Left kidney (tissue), 8 donors: Measurements from ENCODE around the gene TMEM222. TPM values are rescaled to one million over a fixed set of nuclear protein-coding genes. Genes with fewer than 3 reads are reported as not detected.
"Not testable (repeated sequence)": the region's sequence is repeated elsewhere in the genome, so short reads cannot be mapped to it uniquely, and the experiment has no call there.

ENCODE experiments used
- DNase-seq: peaks from one replicate; pipeline ENCODE4 v3.0.0-alpha.2; 2013
- long read RNA-seq, 8 donors: transcript quantifications; one replicate each; lab custom pipeline, GENCODE V29; 2026
- polyA plus RNA-seq: library from polyadenylated mRNA; unstranded; fragments of 120-200 nt; gene quantifications from one replicate; pipeline ENCODE4 v1.2.1, GENCODE V29; 2013; ENCODE audit not compliant: insufficient read length

Gene TMEM222, protein sequence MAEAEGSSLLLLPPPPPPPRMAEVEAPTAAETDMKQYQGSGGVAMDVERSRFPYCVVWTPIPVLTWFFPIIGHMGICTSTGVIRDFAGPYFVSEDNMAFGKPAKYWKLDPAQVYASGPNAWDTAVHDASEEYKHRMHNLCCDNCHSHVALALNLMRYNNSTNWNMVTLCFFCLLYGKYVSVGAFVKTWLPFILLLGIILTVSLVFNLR
- polyA plus RNA-seq, result 38.7 TPM
- long read RNA-seq, donor 1, transcript TMEM222-211 (6 exons, 1,613 nt), result major isoform, 23 of 31 reads
- long read RNA-seq, donor 1, partial matches to known transcripts, result 0 of 31 reads
- long read RNA-seq, donor 1, other reads (novel, unspliced or antisense), result 0 of 31 reads
- long read RNA-seq, donor 2, transcript TMEM222-211 (6 exons, 1,613 nt), result major isoform, 18 of 23 reads
- long read RNA-seq, donor 2, partial matches to known transcripts, result 0 of 23 reads
- long read RNA-seq, donor 2, other reads (novel, unspliced or antisense), result 0 of 23 reads
- long read RNA-seq, donor 3, transcript TMEM222-211 (6 exons, 1,613 nt), result major isoform, 13 of 15 reads
- long read RNA-seq, donor 3, partial matches to known transcripts, result 0 of 15 reads
- long read RNA-seq, donor 3, other reads (novel, unspliced or antisense), result 0 of 15 reads
- long read RNA-seq, donor 4, partial matches to known transcripts, result 0 of 3 reads
- long read RNA-seq, donor 4, other reads (novel, unspliced or antisense), result 0 of 3 reads
- long read RNA-seq, donor 5, transcript TMEM222-211 (6 exons, 1,613 nt), result major isoform, 23 of 49 reads
- long read RNA-seq, donor 5, transcript TMEM222-202 (7 exons, 1,665 nt), result minor isoform, 6 of 49 reads
- long read RNA-seq, donor 5, partial matches to known transcripts, result 16 of 49 reads
- long read RNA-seq, donor 5, other reads (novel, unspliced or antisense), result 0 of 49 reads
- long read RNA-seq, donor 6, transcript TMEM222-211 (6 exons, 1,613 nt), result major isoform, 23 of 27 reads
- long read RNA-seq, donor 6, partial matches to known transcripts, result 0 of 27 reads
- long read RNA-seq, donor 6, other reads (novel, unspliced or antisense), result 0 of 27 reads
- long read RNA-seq, donor 7, transcript TMEM222-211 (6 exons, 1,613 nt), result major isoform, 18 of 30 reads
- long read RNA-seq, donor 7, partial matches to known transcripts, result 7 of 30 reads
- long read RNA-seq, donor 7, other reads (novel, unspliced or antisense), result 0 of 30 reads
- long read RNA-seq, donor 8, transcript TMEM222-211 (6 exons, 1,613 nt), result major isoform, 7 of 9 reads
- long read RNA-seq, donor 8, partial matches to known transcripts, result 0 of 9 reads
- long read RNA-seq, donor 8, other reads (novel, unspliced or antisense), result 0 of 9 reads

GRCh38 chr1:27321813-27322568 lies at the start of gene TMEM222:
TSS of gene TMEM222 (plus strand) at chr1:27322163. CDS start at chr1:27322198, 35 bp downstream.
- DNase-seq, result peak; percentile 94

GRCh38 chr1:27274204-27274603 lies 47.8 kb upstream of the TMEM222 start:
- DNase-seq, result no peak

DNA sequence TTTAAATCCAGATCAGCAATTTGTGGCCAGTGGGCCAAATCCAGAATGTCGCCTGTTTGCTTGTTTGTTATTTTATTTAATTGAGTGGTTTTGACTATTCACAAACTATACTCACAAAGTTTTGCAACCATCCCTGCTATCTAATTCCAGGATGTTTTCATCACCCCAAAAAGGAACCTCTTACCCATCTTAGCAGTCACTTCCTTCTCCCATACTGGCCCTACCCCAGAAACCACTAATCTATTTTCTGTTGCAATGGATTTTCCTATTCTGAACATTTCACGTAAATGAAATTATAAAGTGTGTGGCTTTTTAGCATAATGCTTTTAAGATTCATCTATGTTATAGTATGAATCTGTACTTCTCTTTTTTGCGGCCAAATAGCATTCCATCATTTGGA lies 46.3 kb upstream of the TMEM222 start:
- DNase-seq, result no peak

GRCh38 chr1:27284425-27285273 lies 37.3 kb upstream of the TMEM222 start:
- peak; percentile 77 for DNase-seq

DNA sequence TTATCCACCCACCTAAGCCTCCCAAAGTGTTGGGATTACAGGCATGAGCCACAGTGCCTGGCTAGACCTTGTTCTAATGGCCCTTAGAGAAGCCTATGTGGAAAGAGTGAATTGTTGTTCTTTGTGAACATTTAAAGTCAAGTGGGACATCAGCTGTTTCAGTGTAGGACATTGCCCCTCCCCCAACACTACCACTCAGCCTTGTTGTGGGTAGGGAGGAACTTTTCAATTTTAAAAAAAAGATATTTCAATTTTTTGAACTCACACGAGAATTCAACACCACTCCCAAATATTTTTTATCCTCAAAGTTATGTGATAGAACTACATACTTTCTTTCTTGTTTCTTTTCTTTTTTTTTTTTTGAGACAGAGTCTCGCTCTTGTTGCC lies 36.7 kb upstream of the TMEM222 start:
- DNase-seq, result no peak

DNA sequence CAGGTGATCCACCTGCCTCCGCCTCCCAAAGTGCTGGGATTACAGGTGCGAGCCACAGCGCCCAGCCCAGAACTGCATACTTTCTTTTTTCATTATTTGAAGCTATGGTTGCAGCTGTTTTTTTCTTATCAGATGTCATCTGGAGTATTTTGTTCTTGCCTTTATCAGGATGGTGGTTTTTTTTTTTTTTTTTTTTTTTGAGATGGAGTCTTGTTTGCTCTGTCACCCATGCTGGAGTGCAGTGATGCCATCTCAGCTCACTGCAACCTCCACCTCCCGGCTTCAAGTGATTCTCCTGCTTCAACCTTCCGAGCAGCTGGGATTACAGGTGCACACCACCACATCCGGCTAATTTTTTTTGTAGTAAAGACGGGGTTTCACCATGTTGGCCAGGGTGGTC lies 36.1 kb upstream of the TMEM222 start:
- not testable (repeated sequence) for DNase-seq

DNA sequence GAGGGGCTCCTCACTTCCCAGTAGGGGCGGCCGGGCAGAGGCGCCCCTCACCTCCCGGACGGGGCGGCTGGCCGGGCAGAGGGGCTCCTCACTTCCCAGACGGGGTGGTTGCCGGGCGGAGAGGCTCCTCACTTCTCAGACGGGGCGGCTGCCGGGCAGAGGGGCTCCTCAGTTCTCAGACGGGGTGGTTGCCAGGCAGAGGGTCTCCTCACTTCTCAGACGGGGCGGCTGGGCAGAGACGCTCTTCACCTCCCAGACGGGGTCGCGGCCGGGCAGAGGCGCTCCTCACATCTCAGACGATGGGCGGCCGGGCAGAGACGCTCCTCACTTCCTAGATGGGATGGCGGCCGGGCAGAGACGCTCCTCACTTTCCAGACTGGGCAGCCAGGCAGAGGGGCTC lies 32.8 kb upstream of the TMEM222 start:
- DNase-seq, result not testable (repeated sequence)

DNA sequence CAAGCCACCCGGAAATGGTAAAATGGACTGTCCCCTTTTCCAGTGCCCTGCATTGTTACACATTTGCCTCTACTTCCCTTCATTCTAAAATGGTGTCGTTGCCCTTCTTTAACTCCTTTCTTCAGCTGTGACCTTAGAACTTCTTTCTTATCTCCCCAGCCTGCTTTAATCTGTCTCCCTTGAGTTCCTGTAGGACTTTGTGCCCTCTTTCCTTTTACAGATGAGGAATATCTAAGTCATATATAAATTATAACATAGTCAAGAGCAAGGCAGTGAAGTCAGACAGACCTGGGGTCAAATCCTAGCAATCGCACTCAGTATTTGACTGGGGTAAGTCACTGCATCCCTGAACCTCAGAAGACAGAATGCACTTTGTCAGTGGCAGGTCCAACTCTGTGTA lies 31.4 kb upstream of the TMEM222 start:
- DNase-seq, result no peak

DNA sequence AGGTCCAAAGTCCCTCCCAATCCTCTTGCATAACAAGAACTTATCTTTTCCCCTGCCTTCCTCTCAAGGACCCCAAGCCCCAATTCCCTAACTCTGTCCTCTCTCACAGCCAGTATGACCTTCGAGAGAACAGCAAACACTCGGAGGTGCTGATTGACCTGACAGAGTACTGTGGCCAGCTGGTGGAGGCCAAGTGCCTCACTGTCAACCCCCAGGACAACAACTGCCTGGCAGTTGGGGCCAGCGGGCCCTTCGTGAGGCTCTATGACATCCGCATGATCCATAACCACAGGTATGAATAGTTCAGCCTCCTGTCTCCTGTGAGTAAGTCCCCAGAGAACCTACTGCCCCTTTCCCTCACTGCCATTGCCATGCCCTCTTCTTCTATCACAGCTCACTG lies 29.9 kb upstream of the TMEM222 start:
- DNase-seq, result no peak

DNA sequence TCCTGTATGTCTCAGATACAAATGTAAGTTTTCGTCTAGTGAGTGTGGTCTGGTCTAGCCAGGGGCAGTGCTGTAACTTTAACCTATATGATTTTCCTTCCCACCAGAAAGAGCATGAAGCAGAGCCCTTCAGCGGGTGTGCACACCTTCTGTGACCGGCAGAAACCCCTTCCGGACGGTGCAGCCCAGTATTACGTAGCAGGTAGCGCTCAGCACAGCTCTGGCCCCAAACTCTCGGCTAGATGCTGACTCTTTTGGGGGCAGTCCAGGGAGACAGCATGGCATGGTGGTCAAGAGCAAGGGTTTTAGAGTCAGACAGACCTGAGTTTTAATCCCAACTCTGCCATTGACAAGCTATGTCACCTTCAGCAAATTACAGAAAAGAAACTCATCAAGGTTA lies 28.0 kb upstream of the TMEM222 start:
- no peak for DNase-seq

GRCh38 chr1:27296773-27297291 lies 25.1 kb upstream of the TMEM222 start:
- DNase-seq, result no peak

DNA sequence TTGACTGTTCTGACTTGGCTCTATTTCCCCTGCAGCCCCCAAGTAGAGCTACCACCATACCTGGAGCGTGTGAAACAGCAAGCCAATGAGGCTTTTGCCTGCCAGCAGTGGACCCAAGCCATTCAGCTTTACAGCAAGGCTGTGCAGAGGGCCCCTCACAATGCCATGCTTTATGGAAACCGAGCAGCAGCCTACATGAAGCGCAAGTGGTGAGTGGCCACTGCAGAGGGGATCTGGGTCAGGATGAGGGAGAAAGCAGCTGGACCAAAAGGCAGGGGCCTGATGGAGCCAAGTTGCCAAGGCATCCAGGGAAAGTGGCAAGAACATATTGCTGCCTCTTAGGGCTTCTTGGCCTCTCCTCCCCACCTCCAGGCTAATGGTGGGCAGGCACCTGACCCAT lies 24.1 kb upstream of the TMEM222 start:
- no peak for DNase-seq

GRCh38 chr1:27298632-27299384 lies 23.2 kb upstream of the TMEM222 start:
- DNase-seq, result no peak

DNA sequence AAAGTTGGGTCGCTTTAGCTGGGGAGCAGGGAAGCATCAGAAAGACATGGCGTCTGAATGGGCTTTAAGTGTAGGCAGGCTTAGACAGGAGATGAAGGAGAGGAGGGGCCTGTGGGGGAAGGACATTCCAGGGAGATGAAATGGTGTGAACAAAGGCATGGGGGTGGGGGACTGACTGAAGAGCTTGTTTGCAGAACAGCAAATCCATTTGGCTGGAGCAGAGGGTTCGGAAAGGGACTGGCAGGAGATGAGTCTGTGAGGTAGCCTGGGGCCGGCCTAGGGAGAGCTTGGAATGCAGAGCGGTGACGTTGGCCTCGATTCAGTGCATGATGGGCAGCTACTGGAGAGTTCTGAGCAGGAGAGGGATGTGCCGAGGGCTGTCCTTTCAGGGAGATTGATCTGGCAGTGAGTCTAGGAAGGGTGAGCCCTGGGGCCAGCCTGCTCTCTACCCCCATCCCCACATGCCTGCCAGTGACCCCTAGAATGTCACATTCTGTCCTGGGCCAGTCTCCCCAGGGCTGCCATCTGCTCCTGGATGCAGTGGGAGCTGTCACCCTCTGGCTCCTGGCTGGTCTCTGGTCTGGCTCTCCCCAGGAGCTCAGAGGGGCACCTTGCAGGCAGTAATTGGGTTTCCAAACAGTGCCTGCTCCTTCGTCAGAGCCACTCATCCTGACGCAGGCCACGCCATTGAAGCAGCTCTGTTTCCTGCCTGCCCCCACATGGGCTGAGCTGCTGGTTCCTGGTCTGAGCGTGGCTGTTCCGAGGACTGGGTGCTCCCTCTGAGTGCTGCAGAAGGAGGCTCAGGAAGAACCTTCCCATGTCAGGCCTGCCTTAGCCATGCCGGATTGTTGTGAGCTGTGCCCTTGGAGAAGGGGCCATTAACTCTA lies 22.3 kb upstream of the TMEM222 start:
- no peak for DNase-seq

DNA sequence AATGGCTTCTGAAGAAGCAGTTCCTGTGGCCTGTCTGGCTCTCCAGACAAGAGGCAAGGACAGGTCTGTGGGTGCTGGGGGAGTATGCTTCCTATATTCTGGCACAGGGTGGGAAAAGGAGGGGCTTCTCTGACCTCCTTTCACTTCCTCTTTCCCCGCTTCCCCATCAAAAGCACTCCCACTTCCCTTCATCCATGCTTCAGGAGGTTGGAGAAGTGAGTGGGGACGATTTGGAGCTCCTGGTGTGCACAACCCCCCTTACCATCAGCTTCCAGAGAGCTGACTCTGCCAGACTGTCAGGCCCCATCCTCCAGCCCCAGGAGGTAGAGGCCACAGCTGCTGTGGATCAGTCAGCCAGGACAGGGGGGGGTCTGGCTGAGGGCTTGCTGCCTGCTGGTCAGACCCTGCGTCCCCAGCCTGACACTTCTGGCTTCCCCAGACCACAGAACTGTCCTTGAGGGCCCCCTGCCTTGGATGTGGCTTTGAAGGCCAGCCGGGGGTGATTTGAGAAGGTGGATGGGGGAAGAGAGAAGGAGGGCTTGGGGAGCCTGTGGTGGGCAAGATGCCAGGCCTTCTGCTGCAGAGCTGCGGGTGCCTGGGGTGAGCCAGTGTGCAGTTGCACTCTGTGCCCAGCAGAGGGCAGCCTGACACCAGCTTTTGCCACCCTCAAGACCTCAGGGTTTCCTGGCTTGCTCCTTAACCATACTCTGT lies 21.5 kb upstream of the TMEM222 start:
- DNase-seq, result peak; percentile 89

- no peak for DNase-seq
Observed at GRCh38 chr1:27301052-27301422, 20.9 kb upstream of the TMEM222 start.

DNA sequence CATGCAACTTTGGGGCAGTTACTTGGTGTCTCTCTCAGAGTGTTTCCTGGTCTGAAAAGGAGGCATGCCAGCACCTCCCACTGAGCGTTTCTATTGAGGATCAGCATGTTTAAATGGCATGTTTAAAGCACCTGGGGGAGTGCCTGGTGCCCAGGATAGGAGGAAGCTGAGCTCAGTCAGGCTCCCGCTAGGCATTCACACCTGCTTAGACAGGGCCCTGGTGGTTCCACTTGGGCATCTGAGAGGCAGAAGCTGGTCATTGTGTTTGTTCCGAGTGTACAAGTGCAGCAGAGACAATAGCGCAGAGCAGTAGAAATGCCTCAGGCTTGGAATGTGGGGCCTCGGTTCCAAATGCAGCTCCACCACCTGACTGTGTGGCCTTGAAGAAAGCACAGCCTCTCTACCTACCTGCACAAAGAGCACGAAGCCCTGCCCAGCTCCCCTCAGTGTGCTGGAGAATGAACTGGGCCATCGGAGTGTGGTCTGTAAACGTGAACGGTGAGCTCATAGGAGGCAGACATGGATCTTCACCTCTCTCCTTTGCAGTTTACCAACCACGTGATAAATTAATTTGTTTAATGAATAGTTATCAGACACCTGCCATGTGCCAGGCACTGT lies 20.3 kb upstream of the TMEM222 start:
- DNase-seq, result no peak
